ENCODE measurements around the gene SPIC.

- TF ChIP-seq NFRKB (IDR thresholded peaks at IDR 0.05) (no peak), BHLHE40 (IDR thresholded peaks at IDR 0.05; ENCODE audit: borderline replicate concordance) (no peak), HDGF (IDR thresholded peaks at IDR 0.05; ENCODE audit: borderline replicate concordance) (no peak), SP1 (IDR thresholded peaks at IDR 0.05) (no peak), FOXA1 (IDR thresholded peaks at IDR 0.05) (no peak), SUZ12 (IDR thresholded peaks at IDR 0.05) (no peak), FOXM1 (IDR thresholded peaks at IDR 0.05; ENCODE audit: borderline replicate concordance) (no peak), PKNOX1 (IDR thresholded peaks at IDR 0.05) (no peak), TARDBP (IDR thresholded peaks at IDR 0.05) (no peak), LEF1 (IDR thresholded peaks at IDR 0.05; ENCODE audit: borderline replicate concordance) (no peak), FOXK2 (IDR thresholded peaks at IDR 0.05) (no peak), ELF4 (IDR thresholded peaks at IDR 0.05) (no peak), ZNF384 (IDR thresholded peaks at IDR 0.05) (no peak), L3MBTL2 (conservative IDR thresholded peaks at IDR 0.05) (no peak)
Observed at GRCh38 chr12:101475751-101476305, 692 bp downstream of the SPIC start.

Data from HEK293T (cell line).